Omental fat pad (tissue), 4 donors: ENCODE results near the gene DR1. TPM values are rescaled to one million over a fixed set of nuclear protein-coding genes. Genes with fewer than 3 reads are reported as not detected.
A peak's percentile ranks its signal among the peaks of the same experiment; 100 is the strongest.

ENCODE experiments used
- ATAC-seq: fragments of 150-250 bp; one replicate; pipeline ENCODE4 v1.9.1; 2016; ENCODE audit warnings: mild to moderate bottlenecking, moderate library complexity; ENCODE audit not compliant: low FRiP score
- DNase-seq: peaks from one replicate; pipeline ENCODE4 v3.0.0-alpha.2; 2019; ENCODE audit warnings: low spot score
- CTCF ChIP-seq, 3 donors: fragments of 450-650 bp; IDR thresholded peaks; one replicate each; pipeline ENCODE4 v1.5.1; 2016 to 2017; ENCODE audit warnings: antibody characterized with exemption in 3 of 3, mild to moderate bottlenecking in 3 of 3, moderate library complexity in 2 of 3
- total RNA-seq, 4 donors: library from RNA; depleted of rRNA; stranded (reverse); fragments of >200 nt; gene quantifications; one replicate each; pipeline ENCODE4 v1.1.0, GENCODE V29; 2016

The DR1 gene
- total RNA-seq, 4 donors from 2014 or later, result 21.4 to 31.9 (median 27.7) TPM

DNA sequence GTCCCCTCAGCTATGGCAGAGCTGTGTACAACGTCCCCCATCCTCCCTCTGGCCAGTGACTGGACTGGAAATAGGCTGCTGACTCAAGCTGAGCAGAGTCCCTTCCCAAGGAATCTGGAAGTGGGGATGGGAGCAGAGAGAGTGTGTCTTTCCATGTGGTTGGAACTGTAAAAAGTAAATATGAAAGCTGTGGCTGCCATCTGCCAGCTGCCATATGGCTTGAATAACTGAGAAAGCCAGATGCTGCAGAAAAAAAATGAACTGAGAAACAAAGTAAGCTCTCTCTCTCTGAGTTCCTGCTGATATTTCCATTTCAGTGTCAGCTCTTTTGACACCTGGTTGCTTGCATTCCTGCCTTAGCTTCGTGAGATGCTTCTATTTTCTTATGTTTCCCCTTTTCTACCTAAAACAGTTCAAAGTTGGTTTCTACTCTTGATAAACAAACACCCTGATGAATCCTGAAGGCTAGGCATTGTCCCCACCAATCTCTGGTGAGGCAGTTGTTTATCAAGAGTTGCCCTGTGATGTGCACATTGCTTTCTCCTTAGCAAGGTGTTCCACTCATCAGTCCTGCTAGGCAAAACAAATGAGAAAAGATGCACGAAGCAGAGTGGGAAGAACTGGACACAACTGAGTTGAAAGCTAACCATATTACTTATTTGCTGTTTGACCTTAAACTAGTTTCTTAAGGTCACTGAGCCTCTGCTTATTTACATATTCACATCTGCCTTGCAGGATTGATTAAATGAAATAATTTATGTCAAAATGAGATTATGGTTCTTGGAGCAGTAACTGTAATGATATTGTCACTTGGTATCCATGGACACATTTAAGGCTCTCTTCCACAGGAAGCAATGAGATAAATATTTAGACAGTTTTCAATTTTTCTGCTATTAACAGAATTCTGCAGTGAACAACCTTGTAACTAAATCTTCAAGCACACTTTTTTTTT is 16.6 kb upstream of the DR1 start:
- no peak for DNase-seq
- no peak for ATAC-seq
- no peak for TF ChIP-seq CTCF (IDR thresholded peaks at IDR 0.05)

DNA sequence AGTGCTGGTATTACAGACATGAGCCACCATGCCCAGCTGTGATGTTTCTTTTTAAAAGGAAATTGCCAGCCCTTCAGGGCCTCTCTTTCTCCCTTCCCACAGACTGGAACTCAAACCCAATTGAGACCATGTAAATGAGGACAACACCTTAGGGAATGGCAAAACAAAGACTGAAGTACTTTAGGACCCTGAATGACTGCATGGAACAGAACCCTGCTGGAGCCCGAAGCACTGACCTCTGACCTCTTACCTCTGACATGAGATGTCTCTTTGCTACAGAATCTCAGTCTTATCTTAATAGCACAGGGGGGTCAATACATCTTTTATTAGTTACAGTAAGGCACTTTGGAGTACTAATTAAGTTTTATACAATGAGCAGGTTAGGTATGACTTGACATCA is 15.5 kb upstream of the DR1 start:
- no peak for TF ChIP-seq CTCF (IDR thresholded peaks at IDR 0.05)
- no peak for ATAC-seq
- no peak for DNase-seq

DNA sequence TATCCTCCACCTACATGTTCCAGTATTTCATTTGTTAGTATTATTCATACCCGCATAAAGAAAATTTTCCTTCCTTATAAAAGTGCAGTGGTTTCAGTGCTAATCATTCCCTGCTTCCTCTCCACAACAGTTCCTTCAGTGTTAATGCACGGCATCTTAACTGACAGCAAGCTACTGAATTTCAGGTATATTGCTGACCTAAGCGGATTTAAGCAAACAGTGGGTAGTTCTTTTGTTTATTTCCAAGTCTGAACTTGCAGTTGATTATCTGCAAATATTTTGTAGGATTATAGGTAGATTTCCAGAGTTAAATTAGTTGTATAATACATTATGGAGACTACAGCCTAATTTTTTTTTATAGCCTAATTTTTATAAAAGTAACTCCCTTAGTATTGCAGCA is 15.1 kb upstream of the DR1 start:
- no peak for DNase-seq
- no peak for ATAC-seq
- no peak for TF ChIP-seq CTCF (IDR thresholded peaks at IDR 0.05)

DNA sequence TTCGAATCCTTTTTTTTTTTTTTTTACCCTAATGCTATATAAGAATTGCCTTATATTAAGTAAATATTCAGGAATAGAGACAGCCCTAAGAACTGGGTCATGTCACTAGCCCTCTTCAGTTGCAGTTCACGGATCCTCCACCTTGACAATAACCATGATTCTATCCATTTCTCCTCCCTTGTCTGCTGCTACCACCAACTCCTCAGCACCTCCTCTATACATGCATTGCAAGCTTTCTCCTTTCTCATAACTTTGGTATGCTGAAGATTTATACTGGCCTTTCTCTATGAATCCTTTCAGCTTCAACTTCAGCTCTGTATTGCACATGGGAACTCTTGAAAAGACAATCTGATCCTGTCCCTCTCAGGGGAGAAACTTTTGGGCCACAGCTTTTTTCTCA is 14.3 kb upstream of the DR1 start:
- DNase-seq (no peak), ATAC-seq (no peak)
- TF ChIP-seq CTCF (IDR thresholded peaks at IDR 0.05), result no peak

GRCh38 chr1:93332368-93332767 is 13.3 kb upstream of the DR1 start:
- no peak for TF ChIP-seq CTCF (IDR thresholded peaks at IDR 0.05)
- ATAC-seq (no peak), DNase-seq (no peak)

DNA sequence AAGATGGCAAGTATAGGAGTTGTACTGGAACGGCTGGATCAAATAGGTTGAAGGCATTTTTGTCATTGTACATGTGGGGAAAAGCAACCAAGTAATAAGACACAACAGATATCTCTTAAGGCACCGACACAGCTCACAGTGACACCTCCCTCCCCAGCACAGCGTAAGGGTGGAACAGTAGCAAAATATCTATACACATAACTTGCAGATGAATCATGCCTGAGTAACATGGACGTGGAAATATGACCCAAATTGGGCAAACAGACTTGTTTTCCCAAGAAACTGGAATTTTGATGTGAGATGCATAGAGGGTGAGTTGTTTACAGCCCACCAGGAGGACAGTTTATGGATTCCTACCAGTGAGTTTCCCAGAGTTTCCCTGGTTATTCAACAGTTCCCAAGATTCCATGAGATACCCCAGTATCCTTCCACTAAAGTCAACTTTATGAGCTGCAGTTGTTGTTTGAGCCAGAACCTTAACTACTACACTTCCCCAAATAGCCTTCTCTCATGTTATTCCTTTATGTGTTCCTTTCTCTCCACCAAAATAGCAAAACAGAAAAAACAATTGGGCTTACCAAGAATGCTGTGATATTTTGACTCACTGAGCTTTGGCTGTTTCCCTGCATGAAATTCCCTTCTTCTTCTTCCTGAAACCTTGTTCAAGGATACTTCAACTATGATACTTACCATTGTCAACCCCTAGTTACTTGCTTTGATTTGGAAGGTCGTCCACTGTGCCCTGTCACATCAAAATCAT is 7.1 kb upstream of the DR1 start:
- ATAC-seq (peak; percentile 66), DNase-seq (no peak)
- TF ChIP-seq CTCF (IDR thresholded peaks at IDR 0.05), result no peak
